ENCODE data around the gene POMGNT2.
"Not testable (repeated sequence)": the region's sequence is repeated elsewhere in the genome, so short reads cannot be mapped to it uniquely, and the experiment has no call there.

POMGNT2 gene

GRCh38 chr3:43048470-43048869, 57.4 kb downstream of the POMGNT2 start:
- no peak overlapping the region for H3K4me3 ChIP-seq (ENCODE audit: low read length)
- no peak for DNase-seq (ENCODE audit: low read depth)
- no peak for TF ChIP-seq CTCF (conservative IDR thresholded peaks at IDR 0.05; ENCODE audit: low read length)

DNA sequence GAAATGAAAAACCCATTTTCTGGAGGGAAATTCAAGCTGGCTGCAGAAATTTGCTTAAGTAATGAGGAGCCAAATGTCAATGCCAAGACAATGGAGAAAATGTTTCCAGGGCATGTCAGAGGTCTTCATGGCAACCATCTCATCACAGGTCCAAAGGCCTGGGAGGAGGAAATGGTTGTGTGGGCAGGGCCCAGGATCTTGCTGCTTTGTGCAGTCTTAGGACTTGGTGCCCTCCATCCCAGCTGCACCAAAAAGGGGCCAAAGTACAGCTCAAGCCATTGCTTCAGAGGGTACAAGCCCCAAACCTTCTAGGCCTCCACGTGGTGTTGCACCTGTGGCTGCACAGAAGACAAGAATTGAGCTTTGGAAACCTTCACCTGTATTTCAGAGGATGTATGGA, 59.3 kb downstream of the POMGNT2 start:
- no peak overlapping the region for H3K4me3 ChIP-seq (ENCODE audit: low read length)
- no peak for TF ChIP-seq CTCF (conservative IDR thresholded peaks at IDR 0.05; ENCODE audit: low read length)
- no peak for DNase-seq (ENCODE audit: low read depth)

GRCh38 chr3:43045079-43045478, 60.8 kb downstream of the POMGNT2 start:
- not testable (repeated sequence) for DNase-seq (ENCODE audit: low read depth); H3K4me3 ChIP-seq (ENCODE audit: low read length)

GRCh38 chr3:43043793-43044192, 62.1 kb downstream of the POMGNT2 start:
- H3K4me3 ChIP-seq (ENCODE audit: low read length), result no peak overlapping the region
- DNase-seq (ENCODE audit: low read depth), result no peak
- TF ChIP-seq CTCF (conservative IDR thresholded peaks at IDR 0.05; ENCODE audit: low read length), result no peak

DNA sequence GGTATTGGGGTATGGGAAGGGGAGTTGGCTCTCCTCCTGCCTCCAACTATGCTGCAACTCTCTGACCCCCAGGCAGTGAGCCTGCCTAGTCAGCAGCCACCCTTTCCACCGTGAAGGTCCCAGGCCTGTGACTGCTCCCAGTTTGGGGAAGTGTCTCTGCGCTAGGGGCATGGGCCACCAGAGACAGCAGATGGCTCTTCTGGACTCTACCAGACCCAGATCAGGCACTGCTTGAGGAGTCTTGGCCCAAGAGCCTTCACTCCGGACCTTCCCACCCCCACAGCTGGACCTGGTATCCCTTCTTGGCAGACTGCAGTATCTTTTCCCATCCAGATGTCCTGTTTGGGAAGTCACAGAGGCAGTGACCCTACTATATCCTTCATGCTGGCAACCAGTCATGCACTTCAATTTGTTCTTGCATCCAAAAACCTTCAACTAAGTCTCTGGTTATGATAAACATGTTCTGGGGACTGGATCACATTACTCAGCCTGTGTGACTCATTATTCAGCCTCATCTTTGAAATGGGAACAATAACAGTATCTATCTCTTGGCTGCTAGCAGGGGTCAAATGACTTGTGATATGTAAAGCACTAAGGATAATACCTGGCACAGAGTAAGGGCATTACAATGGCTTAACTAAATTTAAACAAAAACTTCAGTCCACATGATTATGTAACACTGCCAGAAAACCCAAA, 62.7 kb downstream of the POMGNT2 start:
- no peak for DNase-seq (ENCODE audit: low read depth)
- no peak overlapping the region for H3K4me3 ChIP-seq (ENCODE audit: low read length)
- TF ChIP-seq CTCF (conservative IDR thresholded peaks at IDR 0.05; ENCODE audit: low read length), result no peak

GRCh38 chr3:43041517-43041916, 64.4 kb downstream of the POMGNT2 start:
- no peak overlapping the region for H3K4me3 ChIP-seq (ENCODE audit: low read length)
- no peak for DNase-seq (ENCODE audit: low read depth)
- TF ChIP-seq CTCF (conservative IDR thresholded peaks at IDR 0.05; ENCODE audit: low read length), result no peak

- H3K4me3 ChIP-seq (ENCODE audit: low read length), result no peak overlapping the region
- DNase-seq (ENCODE audit: low read depth), result no peak
- TF ChIP-seq CTCF (conservative IDR thresholded peaks at IDR 0.05; ENCODE audit: low read length), result no peak
Observed at GRCh38 chr3:43038010-43038409, 67.9 kb downstream of the POMGNT2 start.
